ENCODE data around the gene STXBP5L.
"Not testable (repeated sequence)": the region's sequence is repeated elsewhere in the genome, so short reads cannot be mapped to it uniquely, and the experiment has no call there.

STXBP5L gene

GRCh38 chr3:120908030-120908794 is at the start of gene STXBP5L:
STXBP5L (plus strand) TSS chr3:120908205; CDS start chr3:120909579, 1,374 bp downstream.
- DNase-seq (ENCODE audit: low read depth), result no peak

GRCh38 chr3:120858521-120858920 is 49.5 kb upstream of the STXBP5L start:
- DNase-seq (ENCODE audit: low read depth), result no peak

- no peak for DNase-seq (ENCODE audit: low read depth)
Observed at GRCh38 chr3:120864541-120864940, 43.5 kb upstream of the STXBP5L start.

GRCh38 chr3:120875507-120875906 is 32.5 kb upstream of the STXBP5L start:
- DNase-seq (ENCODE audit: low read depth), result no peak

GRCh38 chr3:120875989-120876388 is 32.0 kb upstream of the STXBP5L start:
- no peak for DNase-seq (ENCODE audit: low read depth)

GRCh38 chr3:120879411-120879810 is 28.6 kb upstream of the STXBP5L start:
- no peak for DNase-seq (ENCODE audit: low read depth)

- DNase-seq (ENCODE audit: low read depth), result no peak
Observed at GRCh38 chr3:120892921-120893320, 15.1 kb upstream of the STXBP5L start.

GRCh38 chr3:120894316-120895057 is 13.5 kb upstream of the STXBP5L start:
- no peak for DNase-seq (ENCODE audit: low read depth)

GRCh38 chr3:120901716-120902115 is 6.3 kb upstream of the STXBP5L start:
- DNase-seq (ENCODE audit: low read depth), result not testable (repeated sequence)

GRCh38 chr3:120903221-120903620 is 4.8 kb upstream of the STXBP5L start:
- DNase-seq (ENCODE audit: low read depth), result no peak

GRCh38 chr3:120907659-120908029 is 361 bp upstream of the STXBP5L start:
- DNase-seq (ENCODE audit: low read depth), result no peak

- no peak for DNase-seq (ENCODE audit: low read depth)
Observed at GRCh38 chr3:120908795-120909601, 993 bp downstream of the STXBP5L start.

- no peak for DNase-seq (ENCODE audit: low read depth)
Observed at GRCh38 chr3:120909602-120909878, 1.5 kb downstream of the STXBP5L start.

GRCh38 chr3:120926146-120926545 is 18.1 kb downstream of the STXBP5L start:
- no peak for DNase-seq (ENCODE audit: low read depth)

- DNase-seq (ENCODE audit: low read depth), result no peak
Observed at GRCh38 chr3:120928991-120929390, 21.0 kb downstream of the STXBP5L start.

GRCh38 chr3:120931593-120931992 is 23.6 kb downstream of the STXBP5L start:
- DNase-seq (ENCODE audit: low read depth), result no peak

GRCh38 chr3:120956143-120956542 is 48.1 kb downstream of the STXBP5L start:
- DNase-seq (ENCODE audit: low read depth), result no peak

- no peak for DNase-seq (ENCODE audit: low read depth)
Observed at GRCh38 chr3:120982608-120983320, 74.8 kb downstream of the STXBP5L start.

GRCh38 chr3:120983321-120983665 is 75.3 kb downstream of the STXBP5L start:
- no peak for DNase-seq (ENCODE audit: low read depth)

- no peak for DNase-seq (ENCODE audit: low read depth)
Observed at GRCh38 chr3:120983841-120984240, 75.8 kb downstream of the STXBP5L start.

GRCh38 chr3:120985242-120985641 is 77.2 kb downstream of the STXBP5L start:
- no peak for DNase-seq (ENCODE audit: low read depth)

- DNase-seq (ENCODE audit: low read depth), result no peak
Observed at GRCh38 chr3:120988994-120989393, 81.0 kb downstream of the STXBP5L start.

All from stimulated activated CD4-positive, alpha-beta T cell treated with anti-CD3 and anti-CD28 coated beads, Interleukin-2, amount 100 ng/mL, for 4 hours (primary cell).